ENCODE results near the gene CTSV.
"Not testable (repeated sequence)": the region's sequence is repeated elsewhere in the genome, so short reads cannot be mapped to it uniquely, and the experiment has no call there.

DNA sequence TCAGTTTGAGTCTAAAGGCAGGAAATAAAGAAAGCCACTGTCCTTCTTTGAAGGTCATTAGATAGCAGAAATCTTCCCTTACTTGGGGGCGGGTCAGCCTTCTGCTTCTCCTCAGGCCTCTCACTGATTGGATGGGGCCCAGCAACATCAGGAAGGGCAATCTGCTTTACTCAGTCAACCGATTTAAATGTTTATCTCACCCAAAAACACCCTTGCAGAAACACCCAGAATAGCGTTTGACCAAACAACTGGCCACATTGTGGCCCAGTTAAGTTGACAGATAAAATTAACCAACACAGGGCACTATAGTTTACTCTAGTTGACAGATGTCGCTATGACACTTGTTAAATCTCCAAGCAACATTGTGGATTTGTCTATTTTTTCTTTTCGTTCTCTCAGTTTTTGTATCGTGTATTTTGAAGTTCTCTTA is 45.6 kb upstream of the CTSV start:
- TF ChIP-seq RORB (CRISPR knock-in tag; IDR thresholded peaks at IDR 0.05); JUN (CRISPR knock-in tag; IDR thresholded peaks at IDR 0.05); SMAD4 (CRISPR knock-in tag; IDR thresholded peaks at IDR 0.05); ETV6 (CRISPR knock-in tag; IDR thresholded peaks at IDR 0.05); ZNF138 (CRISPR knock-in tag; conservative IDR thresholded peaks at IDR 0.05); TCF7 (CRISPR knock-in tag; IDR thresholded peaks at IDR 0.05; ENCODE audit: low read depth): not testable (repeated sequence)
- TF ChIP-seq, protein P1, sequence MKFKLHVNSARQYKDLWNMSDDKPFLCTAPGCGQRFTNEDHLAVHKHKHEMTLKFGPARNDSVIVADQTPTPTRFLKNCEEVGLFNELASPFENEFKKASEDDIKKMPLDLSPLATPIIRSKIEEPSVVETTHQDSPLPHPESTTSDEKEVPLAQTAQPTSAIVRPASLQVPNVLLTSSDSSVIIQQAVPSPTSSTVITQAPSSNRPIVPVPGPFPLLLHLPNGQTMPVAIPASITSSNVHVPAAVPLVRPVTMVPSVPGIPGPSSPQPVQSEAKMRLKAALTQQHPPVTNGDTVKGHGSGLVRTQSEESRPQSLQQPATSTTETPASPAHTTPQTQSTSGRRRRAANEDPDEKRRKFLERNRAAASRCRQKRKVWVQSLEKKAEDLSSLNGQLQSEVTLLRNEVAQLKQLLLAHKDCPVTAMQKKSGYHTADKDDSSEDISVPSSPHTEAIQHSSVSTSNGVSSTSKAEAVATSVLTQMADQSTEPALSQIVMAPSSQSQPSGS (CRISPR knock-in tag; IDR thresholded peaks at IDR 0.05; ENCODE audit: borderline replicate concordance, low read depth): not testable (repeated sequence)
- TF ChIP-seq, protein P2, sequence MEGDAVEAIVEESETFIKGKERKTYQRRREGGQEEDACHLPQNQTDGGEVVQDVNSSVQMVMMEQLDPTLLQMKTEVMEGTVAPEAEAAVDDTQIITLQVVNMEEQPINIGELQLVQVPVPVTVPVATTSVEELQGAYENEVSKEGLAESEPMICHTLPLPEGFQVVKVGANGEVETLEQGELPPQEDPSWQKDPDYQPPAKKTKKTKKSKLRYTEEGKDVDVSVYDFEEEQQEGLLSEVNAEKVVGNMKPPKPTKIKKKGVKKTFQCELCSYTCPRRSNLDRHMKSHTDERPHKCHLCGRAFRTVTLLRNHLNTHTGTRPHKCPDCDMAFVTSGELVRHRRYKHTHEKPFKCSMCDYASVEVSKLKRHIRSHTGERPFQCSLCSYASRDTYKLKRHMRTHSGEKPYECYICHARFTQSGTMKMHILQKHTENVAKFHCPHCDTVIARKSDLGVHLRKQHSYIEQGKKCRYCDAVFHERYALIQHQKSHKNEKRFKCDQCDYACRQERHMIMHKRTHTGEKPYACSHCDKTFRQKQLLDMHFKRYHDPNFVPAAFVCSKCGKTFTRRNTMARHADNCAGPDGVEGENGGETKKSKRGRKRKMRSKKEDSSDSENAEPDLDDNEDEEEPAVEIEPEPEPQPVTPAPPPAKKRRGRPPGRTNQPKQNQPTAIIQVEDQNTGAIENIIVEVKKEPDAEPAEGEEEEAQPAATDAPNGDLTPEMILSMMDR (IDR thresholded peaks at IDR 0.05): not testable (repeated sequence)

Data from WTC11 (cell line).